T-helper 17 cell (primary cell): ENCODE measurements around the gene NXPH2. TPM values are rescaled to one million over a fixed set of nuclear protein-coding genes. Genes with fewer than 3 reads are reported as not detected.

Experiments used
- ATAC-seq: fragments of 150-1000 bp; cut with Tn5 transposase; 2 replicates; pipeline ENCODE4 v1.10.0; 2021; ENCODE audit warnings: mild to moderate bottlenecking, moderate library complexity
- DNase-seq, 3 donors: peaks; one replicate each; pipeline versions ENCODE4 v3.0.0 to v3.0.0-alpha.2; 2020 to 2021
- H3K9me3 ChIP-seq: one replicate; pipeline ENCODE4 v1.7.0; 2013; ENCODE audit warnings: low read length, mild to moderate bottlenecking; ENCODE audit not compliant: control insufficient read depth, poor library complexity, severe bottlenecking
- H3K27ac Mint-ChIP-seq: one replicate; pipeline ENCODE4 v1.8.0; 2022; ENCODE audit warnings: mild to moderate bottlenecking, moderate library complexity, mixed read lengths
- H3K27me3 Mint-ChIP-seq: one replicate; pipeline ENCODE4 v1.8.0; 2022; ENCODE audit warnings: mixed read lengths
- H3K36me3 Mint-ChIP-seq: one replicate; pipeline ENCODE4 v1.8.0; 2022; ENCODE audit warnings: low read depth, mixed read lengths
- H3K4me1 Mint-ChIP-seq: one replicate; pipeline ENCODE4 v1.8.0; 2022; ENCODE audit warnings: mild to moderate bottlenecking, mixed read lengths
- H3K4me3 Mint-ChIP-seq: one replicate; pipeline ENCODE4 v1.8.0; 2022; ENCODE audit warnings: mild to moderate bottlenecking, moderate library complexity, mixed read lengths
- total RNA-seq, 4 donors: library from RNA in 2 of 4; stranded (reverse) in 2 of 4; gene quantifications; one replicate each; pipeline ENCODE4 v1.2.3 and lab custom pipeline; 2022 to 2026

Gene NXPH2
- total RNA-seq, 2 donors from 2014 or later: not detected

- Mint-ChIP-seq H3K4me1 (peaks cover 2% of the 10 kb centered on the region), H3K27me3 (peaks cover 31% of the 10 kb centered on the region), H3K4me3 (no peak overlapping the region), H3K36me3 (peaks cover 2% of the 10 kb centered on the region), H3K27ac (no peak overlapping the region)
- ATAC-seq (no peak), DNase-seq (no peak)
- no peaks in the 10 kb centered on the region for H3K9me3 ChIP-seq
These were observed 67.1 kb downstream of the NXPH2 start for GRCh38 chr2:138713069-138713496.

GRCh38 chr2:138712212-138712979 is 67.8 kb downstream of the NXPH2 start:
- H3K4me1 Mint-ChIP-seq: no peaks in the 10 kb centered on the region
- no peak overlapping the region for H3K27ac Mint-ChIP-seq
- ATAC-seq: no peak
- H3K9me3 ChIP-seq: no peaks in the 10 kb centered on the region
- peaks cover 2% of the 10 kb centered on the region for H3K36me3 Mint-ChIP-seq
- peaks cover 33% of the 10 kb centered on the region for H3K27me3 Mint-ChIP-seq
- H3K4me3 Mint-ChIP-seq: no peak overlapping the region
- DNase-seq: no peak

DNA sequence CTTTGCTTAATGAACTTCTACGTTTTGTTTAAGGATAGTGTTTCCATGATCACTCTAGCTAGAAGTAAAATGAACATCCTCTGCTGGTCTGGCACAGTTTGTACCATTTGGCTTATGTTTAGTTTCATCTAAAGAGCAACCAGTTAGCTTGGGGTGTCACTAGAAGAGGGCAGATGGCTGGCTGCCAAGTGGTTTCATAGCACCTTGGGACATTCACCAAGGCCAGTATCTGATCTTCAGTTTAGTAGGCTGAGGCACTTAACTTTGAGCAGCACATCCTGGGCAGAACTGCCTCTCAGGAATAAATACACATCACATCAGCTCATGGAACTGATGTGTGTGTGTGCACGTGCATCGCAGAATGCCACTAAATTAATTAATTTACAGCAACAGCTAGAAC is 68.4 kb downstream of the NXPH2 start:
- no peak for DNase-seq
- Mint-ChIP-seq H3K4me3 (no peak overlapping the region), H3K36me3 (peaks cover 2% of the 10 kb centered on the region), H3K4me1 (no peaks in the 10 kb centered on the region), H3K27me3 (peaks cover 30% of the 10 kb centered on the region), H3K27ac (no peak overlapping the region)
- no peaks in the 10 kb centered on the region for H3K9me3 ChIP-seq
- no peak for ATAC-seq

- no peak overlapping the region for H3K27ac Mint-ChIP-seq
These were observed 71.4 kb downstream of the NXPH2 start for GRCh38 chr2:138708682-138709241.

GRCh38 chr2:138707392-138708074 is 72.7 kb downstream of the NXPH2 start:
- peaks cover 2% of the 10 kb centered on the region for H3K36me3 Mint-ChIP-seq
- no peaks in the 10 kb centered on the region for H3K4me1 Mint-ChIP-seq
- H3K4me3 Mint-ChIP-seq: no peak overlapping the region
- H3K9me3 ChIP-seq: no peaks in the 10 kb centered on the region
- ATAC-seq: no peak
- H3K27me3 Mint-ChIP-seq: peaks cover 18% of the 10 kb centered on the region
- H3K27ac Mint-ChIP-seq: no peak overlapping the region
- DNase-seq: no peak

More at GRCh38 chr2:138708682-138709241, 71.4 kb downstream of the NXPH2 start:
- DNase-seq: no peak
- H3K4me3 Mint-ChIP-seq: no peak overlapping the region
- H3K36me3 Mint-ChIP-seq: peaks cover 2% of the 10 kb centered on the region
- H3K9me3 ChIP-seq: no peaks in the 10 kb centered on the region
- ATAC-seq: no peak
- H3K4me1 Mint-ChIP-seq: no peaks in the 10 kb centered on the region
- H3K27me3 Mint-ChIP-seq: peaks cover 18% of the 10 kb centered on the region

GRCh38 chr2:138703242-138703641 is 76.9 kb downstream of the NXPH2 start:
- DNase-seq: no peak
- Mint-ChIP-seq H3K36me3 (peaks cover 2% of the 10 kb centered on the region), H3K4me1 (no peaks in the 10 kb centered on the region), H3K4me3 (no peak overlapping the region), H3K27ac (no peak overlapping the region), H3K27me3 (peaks cover 10% of the 10 kb centered on the region)
- ATAC-seq: no peak
- no peaks in the 10 kb centered on the region for H3K9me3 ChIP-seq

- H3K36me3 Mint-ChIP-seq: no peaks in the 10 kb centered on the region
- ATAC-seq: no peak
- no peaks in the 10 kb centered on the region for H3K9me3 ChIP-seq
- no peaks in the 10 kb centered on the region for H3K27me3 Mint-ChIP-seq
- H3K27ac Mint-ChIP-seq: no peak overlapping the region
- DNase-seq: no peak
- no peak overlapping the region for H3K4me3 Mint-ChIP-seq
- H3K4me1 Mint-ChIP-seq: no peaks in the 10 kb centered on the region
These were observed 79.5 kb downstream of the NXPH2 start for GRCh38 chr2:138700716-138701115.

DNA sequence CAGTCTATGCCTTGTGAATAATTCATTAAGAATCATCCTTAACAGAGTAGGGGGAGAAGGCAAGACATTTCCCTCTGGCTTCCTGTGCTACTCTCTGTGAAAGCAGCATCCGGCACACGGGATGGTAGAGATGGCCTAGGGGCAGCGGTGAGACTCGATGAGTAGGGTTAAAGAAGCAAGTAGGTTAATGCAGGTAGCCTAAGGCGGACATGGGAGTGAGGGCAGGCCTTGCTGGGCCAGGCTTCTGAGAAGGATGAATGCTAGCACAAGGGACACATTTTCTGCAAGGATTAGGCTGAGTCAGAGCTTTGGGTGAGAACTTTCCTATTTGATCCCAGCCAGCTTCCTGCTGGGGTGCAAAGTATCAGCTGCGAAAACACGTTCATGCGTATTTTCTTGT is 80.8 kb downstream of the NXPH2 start:
- Mint-ChIP-seq H3K36me3 (no peaks in the 10 kb centered on the region), H3K4me3 (no peak overlapping the region)
- DNase-seq: no peak

DNA sequence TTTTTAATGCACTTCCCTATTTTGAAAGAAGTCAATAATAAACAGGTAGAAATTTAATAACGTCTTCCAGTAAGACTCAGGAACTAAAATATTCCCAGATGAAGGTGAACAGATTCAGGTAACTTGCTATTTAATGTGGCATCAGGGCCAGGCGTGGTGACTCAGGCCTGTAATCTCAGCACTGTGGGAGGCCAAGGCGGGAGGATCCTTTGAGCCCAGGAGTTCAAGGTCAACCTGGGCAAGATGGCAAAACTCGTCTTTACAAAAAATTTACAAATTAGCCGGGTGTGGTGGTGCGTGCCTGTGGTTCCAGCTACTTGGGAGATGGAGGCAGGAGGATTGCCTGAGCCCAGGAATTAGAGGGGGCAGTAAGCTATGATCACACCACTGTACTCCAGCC is 81.8 kb downstream of the NXPH2 start:
- Mint-ChIP-seq H3K27ac (no peak overlapping the region), H3K4me1 (no peaks in the 10 kb centered on the region), H3K36me3 (no peaks in the 10 kb centered on the region), H3K27me3 (peaks cover 10% of the 10 kb centered on the region), H3K4me3 (no peak overlapping the region)
- H3K9me3 ChIP-seq: no peaks in the 10 kb centered on the region
- no peak for ATAC-seq
- no peak for DNase-seq

More for the DNA sequence above, 80.8 kb downstream of the NXPH2 start:
- no peak for ATAC-seq
- Mint-ChIP-seq H3K27me3 (peaks cover 6% of the 10 kb centered on the region), H3K4me1 (no peaks in the 10 kb centered on the region), H3K27ac (no peak overlapping the region)
- no peaks in the 10 kb centered on the region for H3K9me3 ChIP-seq

GRCh38 chr2:138691667-138692066 is 88.5 kb downstream of the NXPH2 start:
- no peaks in the 10 kb centered on the region for H3K9me3 ChIP-seq
- Mint-ChIP-seq H3K27ac (no peak overlapping the region), H3K36me3 (no peaks in the 10 kb centered on the region), H3K4me3 (no peak overlapping the region), H3K27me3 (peaks cover 14% of the 10 kb centered on the region), H3K4me1 (no peaks in the 10 kb centered on the region)
- no peak for DNase-seq
- ATAC-seq: no peak

DNA sequence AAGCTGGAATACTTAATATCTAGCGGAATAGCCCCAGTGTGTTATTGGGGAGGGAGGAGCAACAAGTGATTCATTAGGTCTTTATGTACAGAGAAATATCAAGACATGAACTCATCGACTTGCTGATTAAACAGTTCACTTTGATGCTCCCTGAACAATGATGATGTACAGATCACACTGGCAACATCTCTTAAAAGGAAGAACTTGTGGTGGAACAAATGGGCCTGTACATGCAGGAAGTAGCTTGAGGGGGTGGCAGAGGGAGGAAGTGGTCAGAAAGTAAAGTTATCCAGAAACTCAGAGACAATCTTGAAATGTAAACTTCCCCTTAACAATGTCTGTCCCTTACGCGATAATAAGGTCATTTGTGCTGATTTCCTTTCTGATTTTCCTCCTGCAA is 90.5 kb downstream of the NXPH2 start:
- Mint-ChIP-seq H3K27ac (no peak overlapping the region), H3K36me3 (no peaks in the 10 kb centered on the region), H3K4me1 (no peaks in the 10 kb centered on the region), H3K27me3 (peaks cover 11% of the 10 kb centered on the region), H3K4me3 (no peak overlapping the region)
- H3K9me3 ChIP-seq: no peaks in the 10 kb centered on the region
- DNase-seq (no peak), ATAC-seq (no peak)

- no peaks in the 10 kb centered on the region for H3K9me3 ChIP-seq
- Mint-ChIP-seq H3K4me1 (no peaks in the 10 kb centered on the region), H3K36me3 (no peaks in the 10 kb centered on the region), H3K27me3 (peaks cover 26% of the 10 kb centered on the region), H3K4me3 (no peak overlapping the region), H3K27ac (no peak overlapping the region)
- no peak for DNase-seq
- no peak for ATAC-seq
These were observed 98.0 kb downstream of the NXPH2 start for GRCh38 chr2:138682163-138682562.

GRCh38 chr2:138677221-138677620 is 103.0 kb downstream of the NXPH2 start:
- Mint-ChIP-seq H3K4me1 (no peaks in the 10 kb centered on the region), H3K27me3 (peaks cover 25% of the 10 kb centered on the region), H3K4me3 (no peak overlapping the region), H3K27ac (no peak overlapping the region), H3K36me3 (no peaks in the 10 kb centered on the region)
- no peak for ATAC-seq
- no peak for DNase-seq
- H3K9me3 ChIP-seq: no peaks in the 10 kb centered on the region
